ENCODE measurements around the gene SDC3.

DNA sequence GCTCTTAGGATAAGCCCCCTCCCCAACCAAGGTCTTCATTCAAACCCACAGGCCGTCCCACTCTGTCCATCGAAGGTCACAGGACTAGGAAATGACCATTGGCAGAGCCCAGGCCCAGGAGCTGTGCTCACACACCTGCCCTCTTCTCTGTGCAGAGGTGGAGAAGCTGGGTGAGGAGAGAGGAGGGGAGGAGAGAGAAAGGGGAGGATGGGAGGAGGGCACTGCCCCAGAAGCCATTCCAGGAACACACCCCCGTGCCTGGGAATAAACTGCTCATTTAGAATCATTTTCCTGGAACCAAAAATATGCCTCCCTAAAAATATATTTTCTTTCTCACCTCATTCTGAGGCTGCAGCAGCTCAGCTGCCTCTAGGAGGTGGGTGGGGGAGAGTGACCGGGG, 6.4 kb upstream of the SDC3 start:
- TF ChIP-seq, protein P1, sequence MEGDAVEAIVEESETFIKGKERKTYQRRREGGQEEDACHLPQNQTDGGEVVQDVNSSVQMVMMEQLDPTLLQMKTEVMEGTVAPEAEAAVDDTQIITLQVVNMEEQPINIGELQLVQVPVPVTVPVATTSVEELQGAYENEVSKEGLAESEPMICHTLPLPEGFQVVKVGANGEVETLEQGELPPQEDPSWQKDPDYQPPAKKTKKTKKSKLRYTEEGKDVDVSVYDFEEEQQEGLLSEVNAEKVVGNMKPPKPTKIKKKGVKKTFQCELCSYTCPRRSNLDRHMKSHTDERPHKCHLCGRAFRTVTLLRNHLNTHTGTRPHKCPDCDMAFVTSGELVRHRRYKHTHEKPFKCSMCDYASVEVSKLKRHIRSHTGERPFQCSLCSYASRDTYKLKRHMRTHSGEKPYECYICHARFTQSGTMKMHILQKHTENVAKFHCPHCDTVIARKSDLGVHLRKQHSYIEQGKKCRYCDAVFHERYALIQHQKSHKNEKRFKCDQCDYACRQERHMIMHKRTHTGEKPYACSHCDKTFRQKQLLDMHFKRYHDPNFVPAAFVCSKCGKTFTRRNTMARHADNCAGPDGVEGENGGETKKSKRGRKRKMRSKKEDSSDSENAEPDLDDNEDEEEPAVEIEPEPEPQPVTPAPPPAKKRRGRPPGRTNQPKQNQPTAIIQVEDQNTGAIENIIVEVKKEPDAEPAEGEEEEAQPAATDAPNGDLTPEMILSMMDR (IDR thresholded peaks at IDR 0.05), result no peak
- TF ChIP-seq EZH2 (IDR thresholded peaks at IDR 0.05; ENCODE audit: borderline replicate concordance, insufficient read depth, low read depth, low read length, poor library complexity, severe bottlenecking), result no peak

Data from B cell (primary cell).